GM12873 (cell line): ENCODE data around the gene CCDC7.

Source experiments
- CTCF ChIP-seq: IDR thresholded peaks from 2 replicates; pipeline ENCODE4 v1.5.1; 2012; ENCODE audit warnings: low read depth, mild to moderate bottlenecking, moderate library complexity, low read length, control low read depth; ENCODE audit not compliant: insufficient read depth; ENCODE audit errors: missing control alignments

The CCDC7 gene

GRCh38 chr10:32426186-32426585, 19.8 kb upstream of the CCDC7 start:
- no peak for TF ChIP-seq CTCF

GRCh38 chr10:32433542-32433941, 12.4 kb upstream of the CCDC7 start:
- TF ChIP-seq CTCF, result no peak

GRCh38 chr10:32436215-32436614, 9.7 kb upstream of the CCDC7 start:
- no peak for TF ChIP-seq CTCF

GRCh38 chr10:32437334-32437733, 8.6 kb upstream of the CCDC7 start:
- TF ChIP-seq CTCF, result no peak

- TF ChIP-seq CTCF, result no peak
These were observed 904 bp upstream of the CCDC7 start for GRCh38 chr10:32445036-32445435.

- TF ChIP-seq CTCF, result no peak
These were observed 831 bp downstream of the CCDC7 start for GRCh38 chr10:32446536-32447406.

GRCh38 chr10:32454148-32454547, 8.2 kb downstream of the CCDC7 start:
- TF ChIP-seq CTCF, result no peak
